H9 (cell line): ENCODE data around the gene ABCD1. TPM values are rescaled to one million over a fixed set of nuclear protein-coding genes. Genes with fewer than 3 reads are reported as not detected.

Experiments used
- DNase-seq: peaks from one replicate; pipeline ENCODE4 v3.0.0-alpha.2; 2017
- H2AFZ ChIP-seq: one replicate; pipeline ENCODE4 v1.6.1; 2013; ENCODE audit warnings: mild to moderate bottlenecking, low read length, control low read depth, moderate library complexity
- H2AK5ac ChIP-seq: 2 replicates; pipeline ENCODE4 v1.6.1; 2013; ENCODE audit warnings: low read length, control low read depth, mixed read lengths; ENCODE audit not compliant: insufficient read length
- H2BK120ac ChIP-seq: one replicate; pipeline ENCODE4 v1.6.1; 2013; ENCODE audit warnings: low read depth, mild to moderate bottlenecking, low read length, control low read depth, inconsistent platforms; ENCODE audit not compliant: poor library complexity, severe bottlenecking
- H2BK12ac ChIP-seq: 2 replicates; pipeline ENCODE4 v1.6.1; 2013; ENCODE audit warnings: low read length, control low read depth, mixed read lengths, low read depth; ENCODE audit not compliant: insufficient read length
- H2BK15ac ChIP-seq: 2 replicates; pipeline ENCODE4 v1.6.1; 2013; ENCODE audit warnings: low read depth, low read length, control low read depth
- H2BK20ac ChIP-seq: one replicate; pipeline ENCODE4 v1.6.1; 2013; ENCODE audit warnings: low read depth, mild to moderate bottlenecking, low read length, control low read depth, inconsistent platforms; ENCODE audit not compliant: poor library complexity, severe bottlenecking
- H2BK5ac ChIP-seq: 2 replicates; pipeline ENCODE4 v1.6.1; 2013; ENCODE audit warnings: low read length, control low read depth, mixed read lengths; ENCODE audit not compliant: insufficient read length
- H3K14ac ChIP-seq: 2 replicates; pipeline ENCODE4 v1.6.1; 2013; ENCODE audit warnings: low read length, control low read depth; ENCODE audit not compliant: insufficient read depth
- H3K18ac ChIP-seq: 2 replicates; pipeline ENCODE4 v1.6.1; 2013; ENCODE audit warnings: low read depth, mild to moderate bottlenecking, mixed read lengths, low read length, control low read depth; ENCODE audit not compliant: insufficient read length
- H3K23ac ChIP-seq: 2 replicates; pipeline ENCODE4 v1.6.1; 2013; ENCODE audit warnings: low read length, control low read depth, mixed read lengths, low read depth; ENCODE audit not compliant: insufficient read length
- H3K23me2 ChIP-seq: 2 replicates; pipeline ENCODE4 v1.6.1; 2013; ENCODE audit warnings: low read depth, mild to moderate bottlenecking, mixed read lengths, low read length, control low read depth; ENCODE audit not compliant: insufficient read length, poor library complexity, severe bottlenecking
- H3K27ac ChIP-seq: 2 replicates; pipeline ENCODE4 v1.5.1; 2013; ENCODE audit warnings: low read length, control low read depth, mixed read lengths, low read depth; ENCODE audit not compliant: insufficient read length
- H3K27me3 ChIP-seq: 2 replicates; pipeline ENCODE4 v1.6.1; 2013; ENCODE audit warnings: low read length, control low read depth, inconsistent platforms; ENCODE audit not compliant: insufficient read depth
- H3K4ac ChIP-seq: 2 replicates; pipeline ENCODE4 v1.6.1; 2013; ENCODE audit warnings: low read depth, mild to moderate bottlenecking, control low read depth, inconsistent platforms, low read length, moderate library complexity
- H3K4me1 ChIP-seq: 2 replicates; pipeline ENCODE4 v1.6.1; 2013; ENCODE audit warnings: low read length, control low read depth, inconsistent platforms; ENCODE audit not compliant: insufficient read depth
- H3K4me2 ChIP-seq: 2 replicates; pipeline ENCODE4 v1.6.1; 2013; ENCODE audit warnings: low read length, control low read depth, mixed read lengths; ENCODE audit not compliant: insufficient read length, insufficient read depth
- H3K56ac ChIP-seq: 2 replicates; pipeline ENCODE4 v1.6.1; 2013; ENCODE audit warnings: low read depth, mild to moderate bottlenecking, mixed read lengths, low read length, control low read depth; ENCODE audit not compliant: insufficient read length
- H3K79me1 ChIP-seq: 2 replicates; pipeline ENCODE4 v1.6.1; 2013; ENCODE audit warnings: low read depth, mild to moderate bottlenecking, moderate library complexity, low read length, control low read depth, inconsistent platforms; ENCODE audit not compliant: insufficient read depth, poor library complexity, severe bottlenecking
- H3K79me2 ChIP-seq: 2 replicates; pipeline ENCODE4 v1.6.1; 2013; ENCODE audit warnings: low read length, control low read depth, inconsistent platforms; ENCODE audit not compliant: insufficient read depth
- H3K9ac ChIP-seq: 2 replicates; pipeline ENCODE4 v1.6.1; 2013; ENCODE audit warnings: low read length, control low read depth, mixed read lengths; ENCODE audit not compliant: insufficient read length; ENCODE audit errors: extremely low read depth
- H3K9me3 ChIP-seq: one replicate; pipeline ENCODE4 v1.6.1; 2013; ENCODE audit warnings: low read depth, low read length, inconsistent platforms; ENCODE audit not compliant: control insufficient read depth
- H3T11ph ChIP-seq: one replicate; pipeline ENCODE4 v1.6.1; 2013; ENCODE audit warnings: mild to moderate bottlenecking, low read length, control low read depth, inconsistent platforms
- H4K20me1 ChIP-seq: one replicate; pipeline ENCODE4 v1.6.1; 2013; ENCODE audit not compliant: control insufficient read depth, insufficient read length, insufficient read depth
- H4K5ac ChIP-seq: 2 replicates; pipeline ENCODE4 v1.6.1; 2013; ENCODE audit warnings: low read depth, mild to moderate bottlenecking, mixed read lengths, low read length, control low read depth; ENCODE audit not compliant: insufficient read length
- H4K8ac ChIP-seq: replicated peaks from 2 replicates; pipeline ENCODE4 v1.6.1; 2013; ENCODE audit warnings: low read length, control low read depth, mixed read lengths, low read depth; ENCODE audit not compliant: insufficient read length
- H4K91ac ChIP-seq: 2 replicates; pipeline ENCODE4 v1.6.1; 2013; ENCODE audit warnings: low read depth, mild to moderate bottlenecking, moderate library complexity, mixed read lengths, low read length, control low read depth; ENCODE audit not compliant: insufficient read length
- H3K27ac Mint-ChIP-seq, 3 experiments: 2 replicates in 2 of 3; 3 replicates in 1 of 3; pipeline ENCODE4 v1.8.0; 2020 to 2021; ENCODE audit warnings: mixed read lengths in 3 of 3, mild to moderate bottlenecking in 1 of 3, moderate library complexity in 1 of 3
- H3K27me3 Mint-ChIP-seq: 2 replicates; pipeline ENCODE4 v1.8.0; 2021; ENCODE audit warnings: low read depth, mild to moderate bottlenecking, moderate library complexity, mixed read lengths
- H3K36me3 Mint-ChIP-seq, 3 experiments: 2 replicates in 2 of 3; 3 replicates in 1 of 3; pipeline ENCODE4 v1.8.0; 2020 to 2021; ENCODE audit warnings: low read depth in 3 of 3, mixed read lengths in 3 of 3; ENCODE audit not compliant: insufficient read depth in 1 of 3
- H3K4me1 Mint-ChIP-seq, 2 experiments: 2 replicates each; pipeline ENCODE4 v1.8.0; 2020; ENCODE audit warnings: mixed read lengths in 2 of 2
- H3K4me3 Mint-ChIP-seq, 2 experiments: 2 replicates in 1 of 2; 3 replicates in 1 of 2; pipeline ENCODE4 v1.8.0; 2020 to 2021; ENCODE audit warnings: mild to moderate bottlenecking in 2 of 2, mixed read lengths in 2 of 2, moderate library complexity in 1 of 2
- H3K9me3 Mint-ChIP-seq, 2 experiments: 2 replicates in 1 of 2; 3 replicates in 1 of 2; pipeline ENCODE4 v1.8.0; 2020; ENCODE audit warnings: mild to moderate bottlenecking in 2 of 2, mixed read lengths in 2 of 2, moderate library complexity in 1 of 2
- CTCF ChIP-seq: fragments of 200-600 bp; sonication (generic); conservative IDR thresholded peaks from 3 replicates; pipeline ENCODE4 v1.8.0; 2021; ENCODE audit warnings: antibody characterized with exemption, mild to moderate bottlenecking
- WGBS: extraction: QIAGEN DNeasy Blood & Tissue Kit; methylation state at CpG from one replicate; pipeline ENCODE4 v1.1.7; 2013; ENCODE audit warnings: missing lambda C conversion rate, low lambda C conversion rate, mixed read lengths; ENCODE audit not compliant: insufficient read length; ENCODE audit errors: extremely low coverage; 5-methylcytosine and 5-hydroxymethylcytosine counted together
- total RNA-seq: library from RNA; stranded (reverse); gene quantifications from 2 replicates; pipeline ENCODE4 v1.2.1, GENCODE V29; 2021

Gene ABCD1
- total RNA-seq, 1 experiment from 2014 or later, result 11.1 TPM

- Histone ChIP-seq H3K18ac (no peak overlapping the region), H2BK12ac (no peak overlapping the region), H4K8ac (no peak overlapping the region), H3K14ac (no peak overlapping the region), H3T11ph (no peak overlapping the region), H3K23ac (no peak overlapping the region), H3K9ac (no peak overlapping the region), H2BK120ac (no peak overlapping the region), H3K4me2 (no peak overlapping the region), H4K5ac (no peak overlapping the region), H2AFZ (no peak overlapping the region), H2AK5ac (no peak overlapping the region), H3K56ac (no peak overlapping the region), H2BK15ac (no peak overlapping the region), H4K91ac (no peak overlapping the region), H4K20me1 (no peaks in the 10 kb centered on the region), H3K23me2 (no peaks in the 10 kb centered on the region), H3K79me1 (no peaks in the 10 kb centered on the region), H3K9me3 (peaks cover 45% of the 10 kb centered on the region), H3K4ac (no peak overlapping the region), H2BK20ac (no peak overlapping the region), H3K27me3 (no peaks in the 10 kb centered on the region), H3K27ac (no peak overlapping the region), H3K79me2 (peaks cover 3% of the 10 kb centered on the region; the same call in 1 of the 2 replicates), H2BK5ac (no peak overlapping the region), H3K4me1 (no peaks in the 10 kb centered on the region)
- DNase-seq, result no peak
- no peak for TF ChIP-seq CTCF
- WGBS, result no CpG with 5 or more reads among the region's 9 CpGs
- Mint-ChIP-seq H3K9me3 (peaks cover 64 to 68% of the 10 kb centered on the region in 2 experiments), H3K36me3 (peaks cover 45 to 82% (median 74%) of the 10 kb centered on the region in 3 experiments), H3K27ac (no peak overlapping the region; a peak in 1 of 7 replicates), H3K27me3 (no peaks in the 10 kb centered on the region), H3K4me3 (no peak overlapping the region), H3K4me1 (no peaks in the 10 kb centered on the region)
These were observed 7.2 kb upstream of the ABCD1 start for GRCh38 chrX:153717445-153717844.
